Activated T-helper 17 cell treated with anti-CD3 and anti-CD28 coated beads, Interleukin-2, amount 50 U/mL, for 72 hours (primary cell): ENCODE results near the gene ZBTB8OS. TPM values are rescaled to one million over a fixed set of nuclear protein-coding genes. Genes with fewer than 3 reads are reported as not detected.
"Not testable (repeated sequence)": the region's sequence is repeated elsewhere in the genome, so short reads cannot be mapped to it uniquely, and the experiment has no call there.

Experiments used
- ATAC-seq: fragments of 150-1000 bp; cut with Tn5 transposase; replicated peaks from 2 replicates; pipeline ENCODE4 v1.10.0; 2021; ENCODE audit warnings: mild to moderate bottlenecking, moderate library complexity
- H3K27ac Mint-ChIP-seq: one replicate; pipeline ENCODE4 v1.8.0; 2022; ENCODE audit warnings: mixed read lengths
- H3K27me3 Mint-ChIP-seq: one replicate; pipeline ENCODE4 v1.8.0; 2022; ENCODE audit warnings: mixed read lengths
- H3K36me3 Mint-ChIP-seq: one replicate; pipeline ENCODE4 v1.8.0; 2022; ENCODE audit warnings: low read depth, mild to moderate bottlenecking, mixed read lengths
- H3K4me1 Mint-ChIP-seq: one replicate; pipeline ENCODE4 v1.8.0; 2022; ENCODE audit warnings: mixed read lengths
- H3K4me3 Mint-ChIP-seq: one replicate; pipeline ENCODE4 v1.8.0; 2022; ENCODE audit warnings: mild to moderate bottlenecking, mixed read lengths
- H3K9me3 Mint-ChIP-seq: one replicate; pipeline ENCODE4 v1.8.0; 2022; ENCODE audit warnings: mixed read lengths
- total RNA-seq, 2 donors: library from RNA; stranded (reverse); gene quantifications; one replicate each; pipeline ENCODE4 v1.2.3, GENCODE V29; 2022

The ZBTB8OS gene
- total RNA-seq, result 10 to 100 TPM; 52.9 to 68.0 TPM

DNA sequence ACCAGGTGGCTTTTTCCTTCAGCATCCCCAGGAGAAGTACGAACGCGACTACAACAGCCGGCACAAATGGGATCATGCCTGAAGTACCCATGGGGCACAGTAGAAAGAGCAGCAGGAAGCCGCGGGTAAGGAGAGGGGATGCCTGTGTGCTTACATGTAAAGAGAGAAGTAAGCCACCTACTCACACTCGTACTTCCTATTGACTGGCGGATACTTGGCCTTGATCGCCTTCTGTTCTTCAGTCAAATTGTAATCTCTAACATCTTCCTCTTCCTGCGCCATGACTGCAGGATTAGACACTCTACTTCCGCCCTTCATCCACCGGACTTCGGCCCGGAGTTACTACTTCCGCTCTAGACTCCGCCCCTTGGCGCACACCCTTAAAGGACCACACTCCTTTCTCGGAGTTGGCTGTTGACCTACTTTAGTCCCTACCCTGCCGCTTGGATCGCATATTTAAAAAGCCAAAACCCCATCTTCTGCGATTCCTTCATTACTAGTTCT is at the start of gene ZBTB8OS:
Gene ZBTB8OS (minus strand): TSS at position 303 of the 504 bp plus-strand sequence. CDS start 21 bp downstream, at position 282.
- H3K36me3 Mint-ChIP-seq, result peaks cover 87% of the 10 kb centered on the region
- peaks cover 21% of the 10 kb centered on the region for H3K4me1 Mint-ChIP-seq

DNA sequence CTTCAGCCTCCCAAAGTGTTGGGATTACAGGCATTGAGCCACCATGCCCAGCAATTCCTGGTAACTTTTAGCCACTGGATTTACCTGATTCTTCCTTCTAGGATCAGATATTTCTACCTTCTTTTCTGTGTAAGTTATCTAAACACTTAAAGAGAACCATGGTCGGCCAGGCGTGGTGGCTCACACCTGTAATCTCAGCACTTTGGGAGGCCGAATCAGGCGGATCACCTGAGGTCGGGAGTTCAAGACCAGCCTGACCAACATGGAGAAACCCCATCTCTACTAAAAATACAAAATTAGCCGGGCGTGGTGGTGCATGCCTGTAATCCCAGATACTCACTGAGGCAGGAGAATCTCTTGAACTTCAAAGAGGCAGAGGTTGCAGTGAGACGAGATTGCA is 46.6 kb upstream of the ZBTB8OS start:
- not testable (repeated sequence) for H3K4me1 Mint-ChIP-seq, H3K27ac Mint-ChIP-seq, H3K36me3 Mint-ChIP-seq, ATAC-seq, H3K27me3 Mint-ChIP-seq, H3K4me3 Mint-ChIP-seq, H3K9me3 Mint-ChIP-seq

More for the DNA sequence above, at the start of gene ZBTB8OS:
- Mint-ChIP-seq H3K27ac (peak within 1 kb of the TSS; percentile 100), H3K9me3 (no peaks in the 10 kb centered on the region), H3K4me3 (peak within 1 kb of the TSS; percentile 99), H3K27me3 (no peaks in the 10 kb centered on the region)
- peak; percentile 83 for ATAC-seq

DNA sequence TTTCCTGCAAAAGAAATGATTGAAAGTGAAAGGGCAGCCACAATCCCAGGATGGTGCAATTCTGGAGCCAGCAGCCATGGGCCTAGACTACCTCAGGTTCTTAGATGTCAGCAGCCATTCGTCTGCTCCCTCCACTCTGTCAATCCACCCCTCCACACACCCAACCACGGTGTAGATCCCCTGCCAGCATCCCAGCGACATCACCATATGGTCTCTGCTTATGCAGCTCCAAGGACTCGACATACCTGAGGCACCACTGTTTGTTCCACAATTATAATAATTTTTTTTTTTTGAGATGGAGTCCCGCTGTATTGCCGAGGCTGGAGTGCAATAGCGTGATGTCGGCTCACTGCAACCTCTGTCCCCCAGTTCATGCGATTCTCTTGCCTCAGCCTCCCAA is 45.7 kb upstream of the ZBTB8OS start:
- H3K4me3 Mint-ChIP-seq, result no peak overlapping the region
- no peaks in the 10 kb centered on the region for H3K4me1 Mint-ChIP-seq
- no peaks in the 10 kb centered on the region for H3K36me3 Mint-ChIP-seq
- no peaks in the 10 kb centered on the region for H3K9me3 Mint-ChIP-seq
- no peak for ATAC-seq
- peaks cover 1% of the 10 kb centered on the region for H3K27me3 Mint-ChIP-seq
- H3K27ac Mint-ChIP-seq, result peak overlapping the region; percentile 13

DNA sequence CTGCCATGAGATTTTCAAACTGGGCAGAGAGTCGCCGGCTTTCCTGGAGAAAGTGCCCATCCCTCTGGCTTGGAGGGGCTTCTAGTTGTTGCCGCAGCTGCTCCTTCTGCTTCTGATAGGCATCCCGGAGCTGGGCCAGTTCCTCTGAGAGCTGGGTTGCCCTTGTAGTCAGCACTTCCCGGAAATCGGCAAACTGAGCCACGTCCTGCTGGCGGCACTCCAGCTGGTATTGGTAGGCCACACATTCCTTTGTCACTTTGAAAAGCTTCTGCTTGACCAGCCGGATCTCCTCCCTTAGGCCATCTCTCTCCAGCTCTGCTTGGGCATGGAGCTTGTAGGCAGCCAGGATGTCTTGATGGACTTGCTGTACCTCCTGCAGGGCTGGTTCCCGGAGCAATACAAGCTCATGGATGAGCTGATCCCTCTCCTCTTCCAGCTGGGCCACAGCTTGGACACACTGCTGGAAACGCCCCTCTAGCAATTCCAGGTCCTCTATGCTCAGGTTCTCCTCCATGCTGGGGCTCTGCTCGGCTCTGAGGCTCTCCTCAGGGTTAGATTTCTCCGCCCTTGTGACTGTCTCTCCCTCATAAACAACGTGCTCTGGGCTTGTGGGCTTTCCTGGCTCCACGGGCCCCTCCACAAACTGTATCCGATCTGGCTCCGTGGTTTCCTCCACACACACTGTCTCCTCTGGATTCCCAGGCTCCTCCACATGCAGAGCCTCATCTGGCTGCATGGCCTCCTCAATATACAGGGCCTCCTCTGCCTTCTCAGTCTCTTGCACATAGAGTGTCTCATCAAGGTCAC is 45.0 kb upstream of the ZBTB8OS start:
- Mint-ChIP-seq H3K27ac (peak overlapping the region; percentile 13), H3K9me3 (no peaks in the 10 kb centered on the region), H3K4me3 (no peak overlapping the region), H3K36me3 (no peaks in the 10 kb centered on the region), H3K4me1 (no peaks in the 10 kb centered on the region), H3K27me3 (no peaks in the 10 kb centered on the region)
- ATAC-seq, result no peak

DNA sequence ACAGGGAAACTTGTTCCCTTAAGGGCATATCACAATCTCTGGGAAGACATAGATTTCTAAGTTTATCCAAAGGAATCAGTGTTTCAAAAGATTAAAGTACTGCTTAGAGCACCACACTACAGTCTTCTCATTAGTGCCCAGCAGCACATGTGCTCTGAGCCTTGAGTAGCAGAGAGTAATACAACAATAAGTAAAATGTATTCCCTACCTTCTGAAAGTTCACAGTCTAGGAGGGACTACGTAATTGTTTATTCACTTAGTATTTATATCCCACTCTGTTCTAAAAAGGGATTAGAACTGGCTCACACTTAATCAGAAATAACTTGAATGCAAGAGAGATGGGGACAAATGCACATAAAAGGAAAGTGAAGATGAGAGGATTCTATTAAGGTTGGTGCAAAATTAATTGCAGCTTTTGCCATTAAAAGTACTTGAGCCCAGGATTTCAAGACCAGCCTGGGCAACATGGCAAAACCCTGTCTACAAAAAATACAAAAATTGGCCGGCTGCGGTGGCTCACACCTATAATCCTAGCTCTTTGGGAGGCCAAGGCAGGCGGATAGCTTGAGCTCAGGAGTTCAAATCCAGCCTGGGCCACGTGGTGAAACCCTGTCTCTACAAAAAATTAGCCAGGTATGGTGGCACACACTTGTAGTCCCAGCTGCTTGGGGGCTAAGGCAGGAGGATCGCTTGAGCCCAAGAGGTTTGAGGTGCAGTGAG is 43.3 kb upstream of the ZBTB8OS start:
- Mint-ChIP-seq H3K4me3 (no peak overlapping the region), H3K4me1 (no peaks in the 10 kb centered on the region), H3K27me3 (no peaks in the 10 kb centered on the region), H3K36me3 (no peaks in the 10 kb centered on the region), H3K9me3 (no peaks in the 10 kb centered on the region), H3K27ac (no peak overlapping the region)
- ATAC-seq, result no peak

DNA sequence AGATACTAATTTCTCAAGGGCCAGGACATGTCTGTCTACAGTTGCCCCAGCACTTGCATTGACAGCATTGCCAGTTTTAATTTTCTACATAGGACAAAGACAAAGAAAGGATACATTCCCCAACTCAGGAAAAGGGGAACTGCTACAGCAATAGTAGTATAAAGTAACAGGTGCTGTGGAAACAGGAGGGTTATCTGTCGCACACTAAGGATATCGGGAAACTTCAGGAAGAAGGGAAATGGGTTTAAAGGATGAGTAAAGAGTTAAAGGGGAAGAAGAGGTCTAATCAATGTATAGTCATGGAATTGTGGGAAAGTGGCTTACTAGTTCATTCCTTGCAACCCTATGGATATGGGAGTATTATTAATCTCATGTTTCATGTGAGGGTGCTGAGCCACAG is 36.0 kb upstream of the ZBTB8OS start:
- Mint-ChIP-seq H3K27ac (no peak overlapping the region), H3K9me3 (no peaks in the 10 kb centered on the region), H3K27me3 (no peaks in the 10 kb centered on the region), H3K36me3 (peaks cover 54% of the 10 kb centered on the region), H3K4me3 (no peak overlapping the region), H3K4me1 (peaks cover 5% of the 10 kb centered on the region)
- ATAC-seq, result no peak

DNA sequence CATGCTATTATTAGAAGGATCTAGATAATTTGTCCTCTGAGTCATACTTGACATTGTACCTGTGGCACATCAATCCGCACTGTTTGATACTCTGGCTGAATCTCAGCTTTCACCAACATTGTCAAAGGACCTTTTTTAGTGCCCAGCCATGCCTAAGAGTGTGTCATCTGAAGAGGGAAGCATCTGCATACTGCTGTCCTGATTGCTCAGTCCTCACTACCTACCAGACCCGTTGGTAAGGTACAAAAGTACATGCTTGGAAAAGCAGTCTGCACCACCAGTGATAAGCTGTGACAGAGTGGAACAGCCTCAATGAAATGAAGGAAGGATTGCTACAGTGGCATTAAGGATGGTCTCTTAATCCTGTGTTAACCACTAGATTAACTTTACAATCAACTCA is 35.1 kb upstream of the ZBTB8OS start:
- H3K27me3 Mint-ChIP-seq, result no peaks in the 10 kb centered on the region
- H3K4me3 Mint-ChIP-seq, result no peak overlapping the region
- ATAC-seq, result no peak
- H3K4me1 Mint-ChIP-seq, result peaks cover 5% of the 10 kb centered on the region
- no peak overlapping the region for H3K27ac Mint-ChIP-seq
- no peaks in the 10 kb centered on the region for H3K9me3 Mint-ChIP-seq
- peaks cover 63% of the 10 kb centered on the region for H3K36me3 Mint-ChIP-seq

DNA sequence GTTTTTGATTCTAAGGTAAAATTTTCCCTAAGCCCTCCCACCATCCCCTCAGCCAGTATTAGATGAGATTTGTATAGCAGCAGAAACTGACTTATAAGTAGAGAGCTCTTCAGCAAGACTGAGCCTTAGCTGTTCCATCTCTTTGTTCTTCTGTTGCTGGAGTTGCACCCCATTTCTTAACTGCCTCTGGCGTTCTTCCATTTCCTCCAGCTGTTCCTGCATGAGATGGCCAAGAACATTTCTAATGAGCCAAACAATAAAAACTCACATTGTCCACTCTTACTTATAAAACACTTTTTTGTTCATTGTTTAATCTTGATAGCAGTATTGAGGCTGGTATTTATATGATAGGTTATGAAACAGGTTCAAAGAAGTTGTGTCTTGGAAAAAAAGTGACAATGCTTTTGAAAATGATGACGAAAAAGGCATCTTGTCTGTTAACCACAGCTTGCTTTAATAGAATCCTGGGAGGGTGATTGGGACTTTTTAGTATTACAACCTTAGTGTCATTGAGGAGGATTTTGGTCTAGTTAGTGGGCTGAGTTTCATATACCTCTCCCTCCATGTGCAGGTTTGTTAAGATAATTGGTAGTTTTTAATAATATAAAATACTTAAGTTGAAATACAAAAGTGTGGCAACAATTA is 33.9 kb upstream of the ZBTB8OS start:
- Mint-ChIP-seq H3K4me1 (peaks cover 5% of the 10 kb centered on the region), H3K9me3 (no peaks in the 10 kb centered on the region), H3K27ac (peak overlapping the region; percentile 42), H3K27me3 (no peaks in the 10 kb centered on the region), H3K36me3 (peaks cover 75% of the 10 kb centered on the region), H3K4me3 (no peak overlapping the region)
- ATAC-seq, result no peak

DNA sequence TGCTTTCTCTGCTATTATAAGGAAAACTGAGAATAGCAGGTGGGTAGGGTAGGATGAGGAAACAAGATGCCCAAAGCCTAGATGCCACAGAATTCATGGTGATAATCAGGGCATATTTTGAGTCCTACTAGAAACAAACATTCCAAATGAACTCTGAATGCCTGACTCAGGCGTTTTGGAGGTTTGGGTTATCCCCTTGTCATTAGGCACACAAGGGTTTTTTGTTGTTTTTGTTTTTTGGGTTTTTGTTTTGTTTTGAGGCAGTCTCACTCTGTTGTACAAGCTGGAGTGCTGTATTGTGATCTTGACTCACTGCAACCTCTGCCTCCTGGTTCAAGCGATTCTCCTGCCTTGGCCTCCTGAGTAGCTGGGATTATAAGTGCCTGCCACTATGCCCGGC is 33.0 kb upstream of the ZBTB8OS start:
- H3K36me3 Mint-ChIP-seq, result peaks cover 84% of the 10 kb centered on the region
- H3K27ac Mint-ChIP-seq, result no peak overlapping the region
- no peaks in the 10 kb centered on the region for H3K9me3 Mint-ChIP-seq
- H3K4me3 Mint-ChIP-seq, result no peak overlapping the region
- no peaks in the 10 kb centered on the region for H3K27me3 Mint-ChIP-seq
- peak; percentile 19 for ATAC-seq
- peaks cover 5% of the 10 kb centered on the region for H3K4me1 Mint-ChIP-seq

DNA sequence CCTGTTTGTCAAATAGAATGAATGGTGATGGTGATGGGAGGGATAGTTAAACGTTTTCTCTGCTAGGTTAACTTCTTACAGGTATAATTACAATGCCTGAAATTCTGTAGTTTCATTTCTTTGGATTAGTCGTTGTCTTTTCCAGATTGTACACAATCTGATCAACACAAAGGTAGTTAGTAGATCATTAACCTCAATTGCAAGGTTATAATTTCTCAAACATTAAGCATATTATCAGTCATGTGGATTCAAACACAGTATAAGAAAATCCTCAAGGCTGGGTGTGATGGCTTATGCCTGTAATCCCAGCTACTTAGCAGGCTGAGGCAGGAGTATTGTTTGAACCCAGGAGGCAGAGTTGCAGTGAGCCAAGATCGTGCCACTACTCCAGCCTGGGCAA is 31.6 kb upstream of the ZBTB8OS start:
- Mint-ChIP-seq H3K4me1 (peaks cover 5% of the 10 kb centered on the region), H3K36me3 (peaks cover 97% of the 10 kb centered on the region), H3K4me3 (no peak overlapping the region), H3K27me3 (no peaks in the 10 kb centered on the region), H3K9me3 (no peaks in the 10 kb centered on the region), H3K27ac (no peak overlapping the region)
- no peak for ATAC-seq

DNA sequence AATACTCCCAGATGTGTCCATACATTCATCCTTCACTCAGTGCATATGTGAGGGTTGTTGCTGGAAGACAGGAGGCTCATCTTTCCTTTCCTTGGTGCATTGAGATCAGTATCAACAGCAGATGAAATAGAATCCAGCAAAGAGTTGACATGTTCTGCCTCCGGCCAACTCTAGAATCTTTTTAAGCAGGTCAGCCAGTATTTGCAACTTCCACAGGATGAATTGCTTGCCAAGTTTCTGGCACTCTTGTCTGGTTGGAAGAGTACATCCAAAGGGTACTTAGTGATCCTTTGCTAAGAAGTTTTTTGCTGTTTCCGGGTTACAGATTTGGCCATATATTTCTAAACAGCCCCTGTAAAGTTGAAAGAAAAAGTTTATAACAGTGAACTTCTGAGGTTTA is 31.2 kb upstream of the ZBTB8OS start:
- no peak for ATAC-seq
- no peak overlapping the region for H3K27ac Mint-ChIP-seq
- H3K27me3 Mint-ChIP-seq, result no peaks in the 10 kb centered on the region
- H3K36me3 Mint-ChIP-seq, result peaks cover 97% of the 10 kb centered on the region
- peaks cover 5% of the 10 kb centered on the region for H3K4me1 Mint-ChIP-seq
- no peak overlapping the region for H3K4me3 Mint-ChIP-seq
- H3K9me3 Mint-ChIP-seq, result no peaks in the 10 kb centered on the region

DNA sequence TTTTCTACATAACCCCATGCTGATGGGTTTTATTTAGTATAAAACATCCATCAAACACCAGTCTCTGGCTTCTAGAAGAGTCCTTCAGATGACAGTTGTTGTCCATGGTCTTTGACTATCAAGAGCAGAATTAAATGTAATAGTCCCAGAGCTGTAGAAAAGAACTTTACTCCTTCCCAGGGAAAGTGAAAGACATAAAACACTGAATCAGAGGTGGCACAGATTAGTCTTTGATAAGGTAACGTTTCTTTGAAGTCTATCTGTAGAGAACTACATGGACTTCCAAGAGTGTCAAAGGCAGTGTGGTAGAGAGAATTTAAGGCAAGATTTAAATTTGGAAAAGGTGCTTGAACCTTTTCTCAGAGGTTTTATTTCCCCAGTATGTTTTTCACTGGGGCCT is 30.3 kb upstream of the ZBTB8OS start:
- H3K27ac Mint-ChIP-seq, result no peak overlapping the region
- no peaks in the 10 kb centered on the region for H3K27me3 Mint-ChIP-seq
- ATAC-seq, result no peak
- no peaks in the 10 kb centered on the region for H3K9me3 Mint-ChIP-seq
- no peak overlapping the region for H3K4me3 Mint-ChIP-seq
- H3K4me1 Mint-ChIP-seq, result peaks cover 5% of the 10 kb centered on the region
- H3K36me3 Mint-ChIP-seq, result peaks cover 97% of the 10 kb centered on the region

DNA sequence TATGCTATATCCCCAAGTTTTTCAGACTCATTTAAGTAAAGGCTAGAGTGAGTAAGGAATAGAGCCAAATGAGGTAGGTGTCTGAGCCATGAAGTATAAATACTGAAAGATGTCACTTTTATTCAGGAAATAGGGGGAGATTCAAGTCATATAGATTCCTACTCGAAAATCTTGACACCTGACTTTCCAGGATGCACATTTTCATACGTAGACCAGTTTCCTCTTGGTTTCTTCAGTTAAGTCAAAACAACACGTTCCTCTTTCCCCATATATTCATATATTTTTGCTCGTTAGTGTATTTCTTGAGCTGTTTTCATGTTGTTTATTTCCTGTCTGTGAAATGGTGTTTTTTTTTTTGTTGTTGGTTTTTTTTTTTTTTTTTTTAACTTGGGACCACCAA is 29.6 kb upstream of the ZBTB8OS start:
- H3K4me1 Mint-ChIP-seq, ATAC-seq, H3K27me3 Mint-ChIP-seq, H3K9me3 Mint-ChIP-seq, H3K4me3 Mint-ChIP-seq, H3K27ac Mint-ChIP-seq: not testable (repeated sequence)
- H3K36me3 Mint-ChIP-seq, result peaks cover 97% of the 10 kb centered on the region

DNA sequence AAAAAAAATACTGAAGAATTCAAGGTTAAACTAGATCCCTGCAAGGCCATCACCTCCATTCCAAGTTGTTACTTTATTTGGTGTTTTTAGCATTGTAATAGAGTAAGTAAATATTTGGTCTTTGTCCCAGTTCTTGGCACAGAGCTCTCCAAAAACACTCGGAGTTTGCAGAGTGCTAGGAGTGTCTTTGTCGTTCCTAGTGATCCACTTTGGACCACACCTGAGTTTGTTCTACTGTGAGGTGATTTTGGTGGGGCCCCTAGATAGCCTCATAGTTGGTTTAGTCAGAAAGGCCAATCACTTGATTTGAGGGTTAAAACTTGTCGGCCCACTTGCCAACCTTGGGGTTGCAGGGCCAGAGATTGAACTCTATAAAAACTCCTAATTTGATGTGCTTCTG is 26.6 kb upstream of the ZBTB8OS start:
- Mint-ChIP-seq H3K9me3 (no peaks in the 10 kb centered on the region), H3K4me1 (no peaks in the 10 kb centered on the region), H3K27me3 (no peaks in the 10 kb centered on the region), H3K27ac (no peak overlapping the region), H3K4me3 (no peak overlapping the region), H3K36me3 (peaks cover 100% of the 10 kb centered on the region)
- ATAC-seq, result no peak

DNA sequence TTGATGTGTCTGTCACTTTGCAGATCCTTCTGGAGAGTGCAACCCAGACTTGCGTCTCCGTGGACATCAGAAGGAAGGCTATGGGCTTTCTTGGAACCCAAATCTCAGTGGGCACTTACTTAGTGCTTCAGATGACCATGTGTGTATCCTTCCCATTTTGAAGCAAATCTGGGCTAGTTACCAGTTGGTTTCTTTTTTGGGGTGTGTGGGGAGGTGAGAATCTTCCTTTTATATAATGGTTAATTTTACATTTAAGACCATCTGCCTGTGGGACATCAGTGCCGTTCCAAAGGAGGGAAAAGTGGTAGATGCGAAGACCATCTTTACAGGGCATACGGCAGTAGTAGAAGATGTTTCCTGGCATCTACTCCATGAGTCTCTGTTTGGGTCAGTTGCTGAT is 18.4 kb upstream of the ZBTB8OS start:
- H3K27me3 Mint-ChIP-seq, H3K4me3 Mint-ChIP-seq, H3K27ac Mint-ChIP-seq, H3K4me1 Mint-ChIP-seq, H3K9me3 Mint-ChIP-seq, ATAC-seq: not testable (repeated sequence)
- peaks cover 100% of the 10 kb centered on the region for H3K36me3 Mint-ChIP-seq
